Fibroblast of lung (primary cell): ENCODE results near the gene ACTC1. TPM values are rescaled to one million over a fixed set of nuclear protein-coding genes. Genes with fewer than 3 reads are reported as not detected.

Experiments
- DNase-seq, 2 donors: peaks; one replicate each; pipeline versions ENCODE4 v3.0.0 to v3.0.0-alpha.2; 2010; ENCODE audit warnings: low read depth in 2 of 2
- H2AFZ ChIP-seq: 2 replicates; pipeline ENCODE4 v1.5.1; 2012; ENCODE audit warnings: low read length, control low read depth, inconsistent platforms
- H3K27ac ChIP-seq: 2 replicates; pipeline ENCODE4 v1.5.1; 2011; ENCODE audit warnings: low read length, control low read depth; ENCODE audit not compliant: insufficient read depth
- H3K27me3 ChIP-seq: 2 replicates; pipeline ENCODE4 v1.5.1; 2011; ENCODE audit warnings: mild to moderate bottlenecking, low read length; ENCODE audit not compliant: control insufficient read depth, insufficient read depth
- H3K36me3 ChIP-seq: 2 replicates; pipeline ENCODE4 v1.5.1; 2011; ENCODE audit warnings: low read length; ENCODE audit not compliant: control insufficient read depth, insufficient read depth
- H3K4me1 ChIP-seq: 2 replicates; pipeline ENCODE4 v1.5.1; 2011; ENCODE audit warnings: low read length; ENCODE audit not compliant: control insufficient read depth, insufficient read depth; ENCODE audit errors: extremely low read depth
- H3K4me2 ChIP-seq: 2 replicates; pipeline ENCODE4 v1.5.1; 2011; ENCODE audit warnings: low read length, control low read depth; ENCODE audit not compliant: insufficient read depth; ENCODE audit errors: extremely low read depth
- H3K4me3 ChIP-seq, 4 experiments: fragments of 200-600 bp in 1 of 4; sonication (generic) in 1 of 4; replicated peaks in 1 of 4; 2 replicates each; pipeline ENCODE4 v1.5.1; 2011 to 2016; ENCODE audit warnings: low read length in 4 of 4, low read depth in 3 of 4, mild to moderate bottlenecking in 3 of 4, control low read depth in 2 of 4, inconsistent platforms in 1 of 4, mixed read lengths in 1 of 4; ENCODE audit not compliant: insufficient read depth in 1 of 4; ENCODE audit errors: control extremely low read depth in 1 of 4
- H3K79me2 ChIP-seq: 2 replicates; pipeline ENCODE4 v1.5.1; 2012; ENCODE audit warnings: mild to moderate bottlenecking, low read length, inconsistent platforms; ENCODE audit not compliant: control insufficient read depth, insufficient read depth
- H3K9ac ChIP-seq: 2 replicates; pipeline ENCODE4 v1.5.1; 2011; ENCODE audit warnings: mild to moderate bottlenecking, low read length, control low read depth; ENCODE audit not compliant: insufficient read depth
- H3K9me3 ChIP-seq: 2 replicates; pipeline ENCODE4 v1.5.1; 2012; ENCODE audit warnings: low read depth, low read length; ENCODE audit not compliant: control insufficient read depth, insufficient read depth
- H4K20me1 ChIP-seq: 2 replicates; pipeline ENCODE4 v1.5.1; 2011; ENCODE audit warnings: low read length; ENCODE audit not compliant: control insufficient read depth, insufficient read depth; ENCODE audit errors: extremely low read depth
- CTCF ChIP-seq, 2 donors: IDR thresholded peaks in 1 of 2; conservative IDR thresholded peaks in 1 of 2; 1 replicate in 1 of 2; 2 replicates in 1 of 2; pipeline ENCODE4 v1.5.1; 2011 to 2012; ENCODE audit warnings: low read length in 2 of 2, control low read depth in 1 of 2, inconsistent platforms in 1 of 2, low read depth in 1 of 2, mild to moderate bottlenecking in 1 of 2
- EZH2 ChIP-seq: IDR thresholded peaks from 2 replicates; pipeline ENCODE4 v1.5.1; 2012; ENCODE audit warnings: low read length, control low read depth, mild to moderate bottlenecking; ENCODE audit errors: missing control alignments
- polyA plus RNA-seq, 2 donors: library from polyadenylated mRNA; depleted of rRNA in 1 of 2; stranded (reverse) in 1 of 2; unstranded in 1 of 2; fragments of >200 nt; gene quantifications; 2 replicates each; pipeline ENCODE4 v1.2.1, GENCODE V29; 2011 to 2012; ENCODE audit warnings: missing spikeins in 1 of 2
- total RNA-seq: library from RNA; depleted of rRNA; stranded (reverse); fragments of >200 nt; gene quantifications from 2 replicates; pipeline ENCODE4 v1.2.1, GENCODE V29; 2014

ACTC1 gene
- total and polyA plus RNA-seq, 2 donors (not counting 1 experiment from before 2014, with no cell fraction given): 0.33 to 0.36 TPM

- H3K4me2 ChIP-seq: peak overlapping the region; percentile 62
- H3K9me3 ChIP-seq: no peaks in the 10 kb centered on the region
- H3K79me2 ChIP-seq: no peaks in the 10 kb centered on the region
- TF ChIP-seq EZH2 (peak; percentile 76), CTCF (conservative IDR thresholded peaks at IDR 0.05 in 1 of 2, IDR thresholded peaks at IDR 0.05 in 1 of 2; ENCODE audit: low read depth in 1 of 2, low read length in 2 of 2) (no peak)
- no peak overlapping the region for H3K9ac ChIP-seq
- H3K27me3 ChIP-seq: peaks cover 26% of the 10 kb centered on the region
- H2AFZ ChIP-seq: no peak overlapping the region
- H3K27ac ChIP-seq: no peak overlapping the region
- H3K36me3 ChIP-seq: no peaks in the 10 kb centered on the region
- DNase-seq: no peak
- no peaks in the 10 kb centered on the region for H4K20me1 ChIP-seq
- peak overlapping the region in 1 of 4 experiments; percentile 39 for H3K4me3 ChIP-seq
- H3K4me1 ChIP-seq: no peaks in the 10 kb centered on the region
These were observed 651 bp downstream of the ACTC1 start for GRCh38 chr15:34794590-34795206.

- Histone ChIP-seq H2AFZ (no peak overlapping the region), H3K4me2 (no peak overlapping the region), H3K9me3 (no peaks in the 10 kb centered on the region), H3K27me3 (peaks cover 28% of the 10 kb centered on the region), H3K79me2 (no peaks in the 10 kb centered on the region), H3K4me1 (no peaks in the 10 kb centered on the region), H4K20me1 (no peaks in the 10 kb centered on the region), H3K36me3 (no peaks in the 10 kb centered on the region), H3K4me3 (no peak overlapping the region), H3K27ac (no peak overlapping the region), H3K9ac (no peak overlapping the region)
- no peak for DNase-seq
- TF ChIP-seq EZH2: no peak
- no peak for TF ChIP-seq CTCF (conservative IDR thresholded peaks at IDR 0.05 in 1 of 2, IDR thresholded peaks at IDR 0.05 in 1 of 2; ENCODE audit: low read depth in 1 of 2, low read length in 2 of 2)
These were observed 1.4 kb downstream of the ACTC1 start for GRCh38 chr15:34793901-34794300.

GRCh38 chr15:34793071-34793470 is 2.3 kb downstream of the ACTC1 start:
- TF ChIP-seq EZH2 (no peak), CTCF (conservative IDR thresholded peaks at IDR 0.05 in 1 of 2, IDR thresholded peaks at IDR 0.05 in 1 of 2; ENCODE audit: low read depth in 1 of 2, low read length in 2 of 2) (no peak)
- Histone ChIP-seq H3K4me2 (no peak overlapping the region), H3K9me3 (no peaks in the 10 kb centered on the region), H3K27ac (no peak overlapping the region), H3K4me3 (no peak overlapping the region), H3K9ac (no peak overlapping the region), H3K79me2 (no peaks in the 10 kb centered on the region), H4K20me1 (no peaks in the 10 kb centered on the region), H3K36me3 (no peaks in the 10 kb centered on the region), H3K27me3 (peaks cover 28% of the 10 kb centered on the region), H2AFZ (no peak overlapping the region), H3K4me1 (no peaks in the 10 kb centered on the region)
- DNase-seq: no peak
